ENCODE measurements around the gene KAT8. TPM values are rescaled to one million over a fixed set of nuclear protein-coding genes. Genes with fewer than 3 reads are reported as not detected.
A peak's percentile ranks its signal among the peaks of the same experiment; 100 is the strongest.
"Not testable (repeated sequence)": the region's sequence is repeated elsewhere in the genome, so short reads cannot be mapped to it uniquely, and the experiment has no call there.

KAT8 gene
- total RNA-seq, 1 experiment from 2014 or later = 59.1 TPM

- H3K27me3 ChIP-seq = no peaks in the 10 kb centered on the region
- no peaks in the 10 kb centered on the region for H3K9me3 ChIP-seq
- DNase-seq = no peak
- peaks cover 5% of the 10 kb centered on the region for H3K36me3 ChIP-seq
- H3K4me3 ChIP-seq = no peak overlapping the region
These were observed 17.4 kb downstream of the KAT8 start for GRCh38 chr16:31134625-31135534.

GRCh38 chr16:31135535-31136286 lies 18.2 kb downstream of the KAT8 start, which contains the start of gene PRSS8:
Gene PRSS8, minus strand, starts transcription at chr16:31135727. Its CDS starts 229 bp downstream, at chr16:31135498.
- H3K9me3 ChIP-seq = no peaks in the 10 kb centered on the region
- H3K36me3 ChIP-seq = no peaks in the 10 kb centered on the region
- no peak within 1 kb of the TSS for H3K4me3 ChIP-seq
- DNase-seq = no peak
- H3K27me3 ChIP-seq = no peaks in the 10 kb centered on the region

- no peaks in the 10 kb centered on the region for H3K9me3 ChIP-seq
- H3K27me3 ChIP-seq = no peaks in the 10 kb centered on the region
- no peak overlapping the region for H3K4me3 ChIP-seq
- no peaks in the 10 kb centered on the region for H3K36me3 ChIP-seq
- DNase-seq = no peak
These were observed 18.8 kb downstream of the KAT8 start for GRCh38 chr16:31136287-31136662.

- not testable (repeated sequence) for H3K9me3 ChIP-seq, H3K4me3 ChIP-seq, DNase-seq, H3K27me3 ChIP-seq, H3K36me3 ChIP-seq
These were observed 19.5 kb downstream of the KAT8 start for GRCh38 chr16:31136822-31137499.

- H3K4me3 ChIP-seq = no peak overlapping the region
- no peaks in the 10 kb centered on the region for H3K36me3 ChIP-seq
- no peaks in the 10 kb centered on the region for H3K9me3 ChIP-seq
- no peaks in the 10 kb centered on the region for H3K27me3 ChIP-seq
- peak; percentile 87 for DNase-seq
These were observed 21.4 kb downstream of the KAT8 start for GRCh38 chr16:31138621-31139578.

- not testable (repeated sequence) for H3K27me3 ChIP-seq, H3K9me3 ChIP-seq, H3K4me3 ChIP-seq, H3K36me3 ChIP-seq, DNase-seq
These were observed 23.6 kb downstream of the KAT8 start for GRCh38 chr16:31141071-31141469.

- H3K9me3 ChIP-seq = no peaks in the 10 kb centered on the region
- peak overlapping the region; percentile 34 for H3K4me3 ChIP-seq
- H3K27me3 ChIP-seq = no peaks in the 10 kb centered on the region
- no peaks in the 10 kb centered on the region for H3K36me3 ChIP-seq
- DNase-seq = peak; percentile 72
These were observed 24.1 kb downstream of the KAT8 start for GRCh38 chr16:31141489-31142108.

- Histone ChIP-seq H3K4me3 (peak overlapping the region; percentile 34), H3K9me3 (no peaks in the 10 kb centered on the region), H3K36me3 (no peaks in the 10 kb centered on the region), H3K27me3 (no peaks in the 10 kb centered on the region)
- peak; percentile 99 for DNase-seq
These were observed 24.9 kb downstream of the KAT8 start for GRCh38 chr16:31142109-31143010.

- no peaks in the 10 kb centered on the region for H3K9me3 ChIP-seq
- no peak for DNase-seq
- H3K27me3 ChIP-seq = no peaks in the 10 kb centered on the region
- no peak overlapping the region for H3K4me3 ChIP-seq
- no peaks in the 10 kb centered on the region for H3K36me3 ChIP-seq
These were observed 25.7 kb downstream of the KAT8 start for GRCh38 chr16:31143011-31143693.

- H3K27me3 ChIP-seq = no peaks in the 10 kb centered on the region
- no peaks in the 10 kb centered on the region for H3K9me3 ChIP-seq
- DNase-seq = no peak
These were observed 26.3 kb downstream of the KAT8 start for GRCh38 chr16:31143694-31144148.

GRCh38 chr16:31144418-31144817 lies 27.0 kb downstream of the KAT8 start:
- peak; percentile 60 for DNase-seq
- not testable (repeated sequence) for H3K27me3 ChIP-seq, H3K9me3 ChIP-seq, H3K4me3 ChIP-seq, H3K36me3 ChIP-seq

More at GRCh38 chr16:31143694-31144148, 26.3 kb downstream of the KAT8 start:
- Histone ChIP-seq H3K36me3 (no peaks in the 10 kb centered on the region), H3K4me3 (no peak overlapping the region)

GRCh38 chr16:31145398-31145990 lies 28.0 kb downstream of the KAT8 start:
- no peak overlapping the region for H3K4me3 ChIP-seq
- H3K27me3 ChIP-seq = no peaks in the 10 kb centered on the region
- no peak for DNase-seq
- H3K36me3 ChIP-seq = no peaks in the 10 kb centered on the region
- no peaks in the 10 kb centered on the region for H3K9me3 ChIP-seq

GRCh38 chr16:31147574-31147973 lies 30.1 kb downstream of the KAT8 start:
- Histone ChIP-seq H3K4me3 (no peak overlapping the region), H3K27me3 (no peaks in the 10 kb centered on the region), H3K9me3 (no peaks in the 10 kb centered on the region), H3K36me3 (no peaks in the 10 kb centered on the region)
- DNase-seq = no peak

GRCh38 chr16:31148281-31148728 lies 30.8 kb downstream of the KAT8 start:
- H3K9me3 ChIP-seq = no peaks in the 10 kb centered on the region
- no peak for DNase-seq
- no peaks in the 10 kb centered on the region for H3K36me3 ChIP-seq
- H3K4me3 ChIP-seq = no peak overlapping the region
- no peaks in the 10 kb centered on the region for H3K27me3 ChIP-seq
